Tongue (tissue), 3 donors: ENCODE results near the gene NUDCD2. TPM values are rescaled to one million over a fixed set of nuclear protein-coding genes. Genes with fewer than 3 reads are reported as not detected.
A peak's percentile ranks its signal among the peaks of the same experiment; 100 is the strongest.
"Not testable (repeated sequence)": the region's sequence is repeated elsewhere in the genome, so short reads cannot be mapped to it uniquely, and the experiment has no call there.

ENCODE experiments used
- DNase-seq: peaks from one replicate; pipeline ENCODE4 v3.0.0-alpha.2; 2015
- small RNA-seq: library from RNA; depleted of rRNA; stranded (forward); fragments of <200 nt; gene quantifications from one replicate; pipeline ENCODE3, GENCODE V24; 2014; ENCODE audit warnings: low replicate concordance
- total RNA-seq: library from RNA; depleted of rRNA; stranded (reverse); fragments of >200 nt; gene quantifications from one replicate; pipeline ENCODE4 v1.2.3, GENCODE V29; 2014

Gene NUDCD2
- total RNA-seq, 1 donor from 2014 or later: 10.7 TPM

GRCh38 chr5:163426128-163426527, 33.8 kb downstream of the NUDCD2 start:
- DNase-seq: not testable (repeated sequence)

DNA sequence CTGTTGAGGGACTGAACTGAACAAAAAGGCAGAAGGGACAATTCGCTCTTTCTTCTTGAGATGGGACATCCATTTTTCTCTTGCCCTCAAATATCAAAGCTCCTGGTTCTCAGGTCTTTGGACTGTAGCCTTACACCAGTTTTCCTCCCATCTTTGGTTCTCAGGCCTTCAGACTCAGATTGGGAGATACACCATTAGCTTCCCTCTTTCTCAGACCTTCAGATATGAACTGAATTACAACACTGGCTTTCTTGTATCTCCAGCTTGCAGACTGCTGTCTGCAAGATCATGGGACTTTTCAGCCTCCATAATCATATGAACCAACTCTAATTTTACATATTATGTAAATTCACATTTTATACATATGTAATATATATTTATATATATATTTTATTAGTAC, 35.1 kb downstream of the NUDCD2 start:
- DNase-seq: no peak

DNA sequence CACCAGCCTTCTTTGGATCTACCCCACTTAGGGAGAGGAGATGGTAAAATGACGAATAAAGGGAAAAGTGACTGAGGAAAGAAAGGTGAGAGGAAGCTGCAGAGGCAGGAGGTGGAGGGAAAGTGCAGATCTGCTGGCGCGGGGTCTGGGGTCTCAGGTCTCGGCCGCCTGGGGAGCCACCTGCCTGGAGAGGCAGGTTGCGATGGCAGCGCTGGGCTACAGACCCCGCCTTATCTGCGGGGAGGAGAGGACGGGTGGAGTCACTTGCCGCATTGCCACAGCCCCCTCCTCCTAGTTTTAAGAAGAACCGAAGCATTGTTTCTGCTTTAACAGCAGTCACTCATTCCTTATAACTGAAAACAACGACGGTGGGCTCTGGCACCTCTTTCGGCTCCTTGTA, 44.2 kb downstream of the NUDCD2 start:
- DNase-seq: not testable (repeated sequence)

GRCh38 chr5:163410505-163410904, 49.4 kb downstream of the NUDCD2 start:
- no peak for DNase-seq

GRCh38 chr5:163409384-163409783, 50.5 kb downstream of the NUDCD2 start:
- no peak for DNase-seq

DNA sequence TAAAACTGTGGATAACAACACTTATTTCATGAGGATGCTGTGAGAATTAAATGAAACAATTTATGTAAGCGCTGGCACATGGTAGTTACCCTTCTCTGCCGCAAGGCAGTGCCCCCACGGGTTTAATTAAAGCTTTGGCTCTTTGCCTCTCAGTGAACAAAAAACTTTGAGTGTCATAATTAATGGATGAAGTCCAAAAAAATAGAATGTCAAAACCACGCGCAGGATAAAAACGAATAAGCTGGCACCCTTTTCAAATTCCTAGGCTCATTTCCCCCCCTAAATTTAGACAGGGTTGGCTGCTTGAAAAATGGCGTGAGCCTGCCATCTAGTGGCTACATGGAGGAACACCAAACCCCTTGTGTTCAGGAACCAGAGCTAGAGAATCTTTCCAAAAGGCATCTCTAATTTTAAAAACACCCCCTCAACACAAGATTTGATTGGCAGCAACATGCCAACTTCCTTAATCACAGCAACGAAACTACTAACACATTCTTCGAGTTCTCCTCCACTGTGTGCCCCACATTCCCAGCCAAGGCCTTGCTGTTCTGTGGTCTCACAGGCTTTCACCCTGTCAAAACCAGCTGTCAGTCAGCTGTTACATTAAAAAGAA, 51.5 kb downstream of the NUDCD2 start:
- DNase-seq: peak; percentile 82

DNA sequence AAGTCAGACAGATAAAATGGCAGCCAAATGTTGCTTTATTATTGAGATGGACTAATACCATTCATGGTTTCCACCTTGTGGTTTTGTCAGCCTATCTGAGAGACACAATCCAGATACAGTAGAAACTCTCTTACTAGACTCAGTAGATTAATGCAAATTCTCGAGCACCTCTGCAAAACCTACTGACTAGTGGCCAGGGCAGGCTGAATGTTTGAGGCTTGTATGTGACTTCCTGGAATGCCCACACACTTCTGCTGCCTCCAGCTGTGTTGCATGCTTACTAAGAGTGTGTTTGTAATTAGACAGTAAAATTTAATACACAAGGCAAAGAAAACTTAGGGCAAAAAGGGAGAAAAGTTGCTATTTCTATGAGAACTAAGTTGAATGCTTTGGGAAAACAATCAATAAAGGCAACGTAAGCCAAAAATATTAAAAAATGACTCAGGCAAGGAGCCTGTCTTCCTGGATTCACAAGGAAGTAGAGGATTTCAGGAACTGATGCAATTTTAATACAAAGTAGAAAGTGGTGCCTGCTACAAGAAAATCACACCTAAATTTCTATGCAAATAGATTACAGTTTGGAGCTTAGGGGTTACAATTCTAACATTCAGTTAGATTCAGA, 52.8 kb downstream of the NUDCD2 start:
- DNase-seq: no peak

GRCh38 chr5:163404364-163405173, 55.3 kb downstream of the NUDCD2 start:
- DNase-seq: no peak

- DNase-seq: no peak
These were observed 57.9 kb downstream of the NUDCD2 start for GRCh38 chr5:163402007-163402406.

DNA sequence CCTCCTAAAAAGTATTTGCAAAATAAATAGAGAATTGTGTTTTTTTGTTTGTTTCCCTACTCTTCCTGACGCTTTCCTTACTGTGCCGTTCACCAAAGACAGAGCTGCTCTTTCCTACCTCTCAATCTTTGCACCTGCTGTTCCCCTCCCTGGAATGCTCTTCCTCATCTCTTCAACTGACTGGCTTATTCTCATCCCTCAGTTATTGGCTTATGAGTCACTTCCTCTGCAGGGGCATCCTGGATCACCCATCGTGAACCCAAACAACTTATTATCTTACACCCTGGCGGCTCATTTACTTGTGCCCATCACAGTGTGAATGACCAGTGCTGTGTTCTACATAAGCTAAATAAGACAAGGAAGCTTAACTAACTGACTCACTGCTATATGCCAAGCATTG, 58.6 kb downstream of the NUDCD2 start:
- no peak for DNase-seq

GRCh38 chr5:163399923-163400322, 60.0 kb downstream of the NUDCD2 start:
- no peak for DNase-seq

- DNase-seq: no peak
These were observed 62.5 kb downstream of the NUDCD2 start for GRCh38 chr5:163397354-163397753.

DNA sequence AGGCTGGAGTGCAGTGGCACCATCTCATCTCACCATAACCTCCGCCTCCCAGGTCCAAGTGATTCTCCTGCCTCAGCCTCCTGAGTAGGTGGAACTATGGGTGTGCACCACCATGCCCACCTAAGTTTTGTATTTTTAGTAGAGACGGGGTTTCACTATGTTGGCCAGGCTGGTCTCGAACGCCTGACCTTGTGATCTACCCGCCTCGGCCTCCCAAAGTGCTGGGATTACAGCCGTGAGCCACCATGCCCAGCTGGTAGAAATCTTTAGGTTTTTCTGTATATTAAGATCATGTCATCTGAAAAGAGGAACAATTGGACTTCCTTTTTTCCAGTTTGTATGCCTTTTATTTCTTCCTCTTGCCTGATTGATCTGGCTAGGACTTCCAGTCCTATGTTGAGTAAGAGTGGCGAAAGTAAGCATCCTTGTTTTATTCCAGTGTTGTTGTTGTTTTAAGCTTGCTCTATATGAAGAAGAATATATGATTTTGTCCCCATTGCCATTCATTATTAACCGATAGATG, 63.0 kb downstream of the NUDCD2 start:
- DNase-seq: not testable (repeated sequence)

Small RNA genes lying within 50 kb of the gene (small RNA-seq; reads per million reads assigned to genes)
- gene AC008723.1: not detected

Other genes starting within 250 kb of the NUDCD2 start
- 160 TPM for gene CCNG1, start 22.5 kb downstream of the NUDCD2 start, total RNA-seq
- gene HMMR, start 530 bp upstream of the NUDCD2 start, total RNA-seq: 17.7 TPM
- 64.5 TPM for gene MAT2B, start 45.5 kb upstream of the NUDCD2 start, total RNA-seq